Keratinocyte (primary cell): Measurements from ENCODE around the gene IGSF9.

Experiments used
- EZH2 ChIP-seq: IDR thresholded peaks from one replicate; pipeline ENCODE4 v1.6.1; 2012; ENCODE audit warnings: inconsistent platforms, mild to moderate bottlenecking, low read length, moderate library complexity
- TF ChIP-seq, protein P1 (sequence below), 3 experiments: IDR thresholded peaks in 1 of 3; conservative IDR thresholded peaks in 1 of 3; optimal IDR thresholded peaks in 1 of 3; 2 replicates in 2 of 3; 3 replicates in 1 of 3; pipeline versions ENCODE3 to v1.5.1; 2011; ENCODE audit warnings: low read length in 3 of 3, mild to moderate bottlenecking in 3 of 3, moderate library complexity in 2 of 3, control low read depth in 1 of 3, inconsistent platforms in 1 of 3; ENCODE audit not compliant: insufficient read depth in 2 of 3; ENCODE audit errors: extremely low read depth in 1 of 3

DNA sequence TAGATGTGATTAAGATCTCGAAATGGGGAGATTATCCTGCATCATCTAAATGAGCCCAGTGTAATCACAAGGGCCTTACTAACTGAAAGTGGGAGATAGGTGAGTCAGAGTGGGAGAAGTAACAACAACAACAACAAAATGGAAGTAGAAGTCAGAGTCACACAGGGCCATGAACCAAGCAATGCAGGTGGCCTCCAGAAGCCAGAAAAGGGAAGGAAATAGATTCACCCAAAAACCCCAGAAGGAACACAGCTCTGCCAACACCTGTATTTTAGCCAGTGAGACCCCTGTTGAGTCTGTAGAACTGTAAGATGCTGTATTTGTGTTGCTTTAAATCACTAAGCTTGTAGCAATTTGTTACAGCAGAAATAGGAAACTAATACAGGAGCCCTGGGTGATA is 24.2 kb downstream of the IGSF9 start:
- no peak for TF ChIP-seq EZH2
- TF ChIP-seq, protein P1, sequence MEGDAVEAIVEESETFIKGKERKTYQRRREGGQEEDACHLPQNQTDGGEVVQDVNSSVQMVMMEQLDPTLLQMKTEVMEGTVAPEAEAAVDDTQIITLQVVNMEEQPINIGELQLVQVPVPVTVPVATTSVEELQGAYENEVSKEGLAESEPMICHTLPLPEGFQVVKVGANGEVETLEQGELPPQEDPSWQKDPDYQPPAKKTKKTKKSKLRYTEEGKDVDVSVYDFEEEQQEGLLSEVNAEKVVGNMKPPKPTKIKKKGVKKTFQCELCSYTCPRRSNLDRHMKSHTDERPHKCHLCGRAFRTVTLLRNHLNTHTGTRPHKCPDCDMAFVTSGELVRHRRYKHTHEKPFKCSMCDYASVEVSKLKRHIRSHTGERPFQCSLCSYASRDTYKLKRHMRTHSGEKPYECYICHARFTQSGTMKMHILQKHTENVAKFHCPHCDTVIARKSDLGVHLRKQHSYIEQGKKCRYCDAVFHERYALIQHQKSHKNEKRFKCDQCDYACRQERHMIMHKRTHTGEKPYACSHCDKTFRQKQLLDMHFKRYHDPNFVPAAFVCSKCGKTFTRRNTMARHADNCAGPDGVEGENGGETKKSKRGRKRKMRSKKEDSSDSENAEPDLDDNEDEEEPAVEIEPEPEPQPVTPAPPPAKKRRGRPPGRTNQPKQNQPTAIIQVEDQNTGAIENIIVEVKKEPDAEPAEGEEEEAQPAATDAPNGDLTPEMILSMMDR (optimal IDR thresholded peaks at IDR 0.05 in 1 of 3, IDR thresholded peaks at IDR 0.05 in 1 of 3, conservative IDR thresholded peaks at IDR 0.05 in 1 of 3; ENCODE audit: extremely low read depth in 1 of 3, insufficient read depth in 2 of 3, low read length in 3 of 3), result no peak
